GM21381 (cell line): ENCODE data around the gene PDE6C.

Experiments
- ATAC-seq: cut with Tn5 transposase; IDR thresholded peaks from one replicate; pipeline ENCODE4 v1.9.1; 2021; ENCODE audit warnings: mild to moderate bottlenecking, moderate library complexity; ENCODE audit not compliant: unreplicated experiment

The PDE6C gene

DNA sequence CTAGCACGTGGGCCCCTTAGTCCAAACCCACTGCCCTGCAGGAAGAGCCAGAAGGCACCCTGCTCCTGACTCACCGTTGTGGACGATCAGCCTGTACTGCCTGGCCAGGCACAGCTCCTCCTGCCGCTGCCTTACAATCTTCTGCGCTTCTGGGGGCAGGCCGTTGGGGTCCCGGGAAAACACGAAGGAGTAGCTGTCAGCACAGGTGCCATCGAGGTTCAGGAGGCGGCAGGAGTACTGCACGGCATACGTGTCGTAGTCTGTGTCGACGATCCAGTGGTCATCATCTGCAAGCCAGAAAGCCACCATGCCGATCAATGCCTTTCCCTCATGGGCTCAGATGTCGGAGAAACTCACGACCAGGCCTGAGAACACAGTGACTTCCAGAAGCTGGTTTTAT is 18.6 kb upstream of the PDE6C start:
- no peak for ATAC-seq

DNA sequence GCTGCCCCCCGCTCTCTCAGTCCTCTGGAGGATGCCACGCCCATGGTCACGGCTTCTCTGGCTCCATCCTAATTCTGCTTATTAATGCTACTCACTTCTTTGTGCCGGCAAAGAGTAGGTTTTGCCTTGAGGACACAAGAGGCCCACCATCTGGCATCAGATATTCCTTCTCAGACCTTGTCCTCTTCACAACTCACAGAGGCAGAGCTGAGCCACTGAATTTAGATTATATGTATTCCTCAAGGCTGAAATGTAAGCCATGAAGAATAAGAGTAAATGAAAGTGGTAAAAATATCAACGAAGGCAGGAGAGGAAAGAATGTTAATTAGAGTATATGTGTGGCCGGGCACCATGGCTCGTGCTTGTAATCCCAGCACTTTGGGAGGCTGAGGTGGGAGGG is 17.8 kb upstream of the PDE6C start:
- no peak for ATAC-seq

- ATAC-seq, result no peak
Measured at GRCh38 chr10:93595378-93596161, 16.8 kb upstream of the PDE6C start.

- ATAC-seq, result no peak
Measured at GRCh38 chr10:93596539-93596938, 15.8 kb upstream of the PDE6C start.

GRCh38 chr10:93597075-93597599 is 15.2 kb upstream of the PDE6C start:
- no peak for ATAC-seq

DNA sequence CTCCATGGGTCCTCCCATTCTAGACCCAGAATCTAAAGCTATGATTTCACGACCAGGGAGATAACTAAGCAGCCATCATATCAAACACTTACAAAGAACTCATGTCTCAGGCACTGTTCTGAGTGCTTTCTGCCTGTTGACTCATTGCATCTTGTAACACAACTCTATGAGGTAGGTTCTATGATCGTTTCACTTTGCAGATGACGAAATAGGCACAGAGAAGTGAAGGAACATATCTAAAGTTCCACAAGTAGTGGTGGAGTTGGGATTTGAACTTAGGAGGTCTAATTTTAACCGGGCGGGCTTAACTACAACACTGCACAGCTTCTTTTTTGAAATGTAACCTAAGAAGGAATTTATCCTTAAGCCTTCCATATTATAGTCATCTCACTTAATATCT is 14.2 kb upstream of the PDE6C start:
- ATAC-seq, result no peak

GRCh38 chr10:93599335-93599734 is 13.0 kb upstream of the PDE6C start:
- no peak for ATAC-seq

GRCh38 chr10:93599778-93600177 is 12.6 kb upstream of the PDE6C start:
- no peak for ATAC-seq

GRCh38 chr10:93600446-93601145 is 11.7 kb upstream of the PDE6C start:
- no peak for ATAC-seq

DNA sequence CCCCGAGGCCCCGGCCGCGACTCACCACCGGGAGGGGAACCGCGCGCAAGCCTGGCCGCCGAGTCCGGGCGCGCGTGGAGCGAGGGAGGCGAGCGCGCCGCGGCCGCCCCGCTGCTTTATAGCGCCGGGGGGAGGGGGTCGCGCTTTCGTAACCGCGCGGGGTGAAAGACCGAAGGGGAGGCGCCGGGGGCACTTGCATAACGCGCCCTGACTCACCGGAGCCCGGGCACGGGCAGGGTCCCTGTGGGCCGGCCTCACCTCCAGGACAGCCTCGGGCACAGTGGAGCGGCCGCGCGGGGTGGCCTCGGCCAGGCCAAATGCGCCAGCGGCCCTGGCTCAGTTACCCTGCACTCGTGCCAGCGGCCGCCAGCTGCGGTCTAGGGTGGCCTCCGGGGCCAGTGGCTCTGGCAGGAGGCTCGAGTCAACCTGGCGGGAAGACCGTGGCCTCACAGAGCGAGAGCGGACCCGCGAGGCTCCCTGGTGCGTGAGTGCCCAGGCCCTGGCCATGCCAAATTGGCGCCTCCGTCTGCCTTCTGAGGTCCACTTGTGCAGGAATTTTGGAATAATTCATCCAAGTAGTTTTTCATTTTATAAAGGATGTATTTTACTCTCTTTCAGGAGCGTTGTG is 11.1 kb upstream of the PDE6C start, which contains the start of gene RBP4:
TSS of gene RBP4 (minus strand) at position 90 of the 628 bp plus-strand sequence. CDS start 207 bp downstream, outside the sequence.
- no peak for ATAC-seq

DNA sequence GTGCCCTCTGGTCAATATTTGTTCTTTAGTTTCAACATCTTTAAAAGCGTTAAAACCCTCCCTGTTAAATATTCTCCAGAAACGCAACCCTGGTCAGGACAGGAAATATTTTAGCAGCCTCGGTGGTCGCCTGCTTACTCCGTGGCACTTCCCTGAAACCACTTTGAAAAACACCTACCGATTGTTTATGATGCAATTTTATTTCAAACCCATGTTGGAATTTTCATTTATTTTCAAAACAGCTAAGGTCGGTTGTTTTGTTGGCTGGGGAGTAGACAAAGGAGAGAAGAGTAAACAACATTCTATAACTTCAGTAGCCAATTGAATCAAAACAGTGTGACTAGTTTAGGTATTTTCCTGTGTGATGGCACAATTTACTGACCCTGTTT is 10.6 kb upstream of the PDE6C start:
- no peak for ATAC-seq

GRCh38 chr10:93603023-93603422 is 9.3 kb upstream of the PDE6C start:
- no peak for ATAC-seq

DNA sequence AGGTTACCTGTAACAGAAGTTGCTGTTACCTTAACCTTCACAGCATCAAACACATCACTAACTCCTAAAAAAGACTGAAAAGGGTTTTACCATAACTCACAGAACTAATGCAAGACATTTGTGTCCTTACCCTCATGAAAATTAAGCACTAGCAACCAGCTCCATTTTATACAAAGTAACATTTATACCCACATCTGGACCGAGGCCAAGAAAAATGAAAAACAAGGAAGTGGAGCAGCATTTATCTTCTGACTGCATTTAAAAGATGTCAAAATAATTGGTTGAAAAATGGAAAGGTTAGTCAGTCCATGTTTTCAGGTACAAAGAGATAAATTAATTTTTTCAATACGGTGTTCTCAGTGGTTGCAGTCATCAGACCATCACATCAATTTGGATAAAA is 8.2 kb upstream of the PDE6C start:
- no peak for ATAC-seq

GRCh38 chr10:93608421-93608820 is 3.9 kb upstream of the PDE6C start:
- ATAC-seq, result no peak

GRCh38 chr10:93613126-93613525 is 789 bp downstream of the PDE6C start:
- ATAC-seq, result no peak

DNA sequence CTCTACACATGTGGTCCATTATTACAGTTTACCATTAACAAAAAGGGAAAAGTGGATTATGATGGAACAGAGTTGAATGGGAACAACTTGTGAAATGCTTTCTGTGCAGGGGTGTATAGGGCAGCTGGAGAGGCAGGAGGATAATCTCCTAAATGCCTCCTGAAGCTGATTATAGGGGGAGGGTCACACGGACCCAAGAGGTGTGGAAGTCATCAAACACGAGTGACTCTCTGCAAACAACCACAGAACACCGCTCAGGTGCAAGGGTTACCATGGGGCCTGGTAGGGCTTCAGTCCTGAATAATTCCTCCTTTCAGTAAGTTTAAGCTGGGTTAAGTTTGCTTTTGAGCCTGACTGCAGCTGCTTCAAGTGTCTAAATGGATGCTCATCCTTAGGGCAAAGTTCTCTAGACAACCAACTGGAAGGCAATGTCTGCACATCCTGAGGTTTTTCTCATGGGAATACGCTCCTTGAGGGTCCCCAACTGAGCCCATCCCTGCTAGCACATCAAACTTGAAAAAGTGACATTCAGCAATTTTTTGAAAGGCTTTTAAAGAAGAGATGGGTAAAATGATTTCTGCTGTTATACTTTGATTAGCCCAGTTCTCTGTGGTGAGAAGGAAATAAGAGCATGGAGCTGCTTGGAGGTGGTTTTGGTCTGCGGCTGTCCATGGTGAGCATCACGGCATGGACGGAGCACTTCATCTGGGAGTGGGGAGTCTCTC is 1.9 kb downstream of the PDE6C start:
- ATAC-seq, result no peak

DNA sequence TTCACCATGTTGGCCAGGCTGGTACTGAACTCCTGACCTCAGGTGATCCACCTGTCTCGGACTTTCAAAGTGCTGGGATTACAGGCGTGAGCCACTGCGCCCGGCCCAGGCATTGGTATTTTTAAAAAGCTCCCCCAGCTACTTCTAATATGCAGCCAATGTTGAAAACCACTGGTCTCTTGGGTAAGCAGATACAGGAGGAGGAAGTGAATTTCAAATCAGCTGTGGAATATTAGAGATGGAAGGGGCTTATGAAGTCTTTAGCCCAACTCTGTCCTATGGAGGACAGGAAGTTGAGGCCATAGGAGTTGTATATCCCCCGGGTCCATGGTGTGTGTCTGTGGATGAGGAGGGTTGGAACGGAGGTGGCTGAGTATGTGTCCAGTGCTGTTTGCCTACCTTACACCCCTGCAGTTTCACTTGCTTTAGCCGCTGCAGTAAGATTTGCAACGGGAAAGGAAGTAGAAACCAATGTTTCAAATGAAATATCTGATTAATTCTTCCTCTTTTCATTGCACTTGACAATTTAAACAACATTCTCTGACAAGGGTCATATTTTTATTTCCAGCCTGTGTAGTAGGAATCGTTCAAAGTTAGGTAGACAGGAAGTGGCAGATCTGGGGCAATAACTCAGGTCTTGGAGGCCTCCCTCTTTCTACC is 3.4 kb downstream of the PDE6C start:
- ATAC-seq, result no peak

DNA sequence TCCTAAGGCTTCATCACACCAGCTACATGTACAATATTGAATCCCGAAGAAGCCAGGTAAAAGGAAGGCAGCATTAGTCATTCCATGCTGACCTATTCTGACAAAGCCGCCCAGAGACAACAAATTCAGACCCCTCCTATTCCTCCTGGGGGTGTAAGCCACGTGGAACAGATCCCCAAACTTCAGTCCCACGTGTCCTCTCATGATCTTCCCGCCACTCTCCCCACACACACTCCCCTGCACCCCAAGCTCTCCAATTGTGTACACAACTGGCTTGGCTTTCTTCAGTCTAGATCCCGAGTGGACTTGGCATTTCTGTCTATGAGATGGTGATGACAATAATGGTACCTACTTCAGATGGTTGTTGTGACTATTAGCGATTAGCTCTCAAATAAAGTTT is 8.6 kb downstream of the PDE6C start:
- no peak for ATAC-seq

GRCh38 chr10:93622942-93623341 is 10.6 kb downstream of the PDE6C start:
- no peak for ATAC-seq

- ATAC-seq, result no peak
Measured at GRCh38 chr10:93628858-93629257, 16.5 kb downstream of the PDE6C start.
